GM12878 (cell line): Measurements from ENCODE around the gene ZNF616. TPM values are rescaled to one million over a fixed set of nuclear protein-coding genes. Genes with fewer than 3 reads are reported as not detected.

Experiments
- ATAC-seq: fragments of 200-7000 bp; cut with Tn5 transposase; 3 replicates; pipeline ENCODE4 v1.9.1; 2020; ENCODE audit warnings: mild to moderate bottlenecking, moderate library complexity
- BruUV-seq: library from RNA; stranded (reverse); fragments of 400-500 nt; replicated peaks from 2 replicates; lab custom pipeline; 2021; lab: Mats Ljungman, UMichigan
- CTCF ChIA-PET: fragments of 300-600 bp; sonication (Branson Sonifier 250); formaldehyde crosslinking; extraction: SDS; loops from one replicate; lab custom pipeline; 2021; ENCODE audit warnings: inconsistent platforms; lab: Yijun Ruan, JAX
- POLR2A ChIA-PET: fragments of 350-600 bp; formaldehyde crosslinking; extraction: SDS; loops from one replicate; lab custom pipeline; 2021; ENCODE audit warnings: inconsistent platforms; lab: Charles Lee
- RAD21 ChIA-PET: fragments of 300-600 bp; sonication (Branson Sonifier 250); formaldehyde crosslinking; loops from one replicate; lab custom pipeline; 2023; ENCODE audit warnings: antibody characterized with exemption; ENCODE audit not compliant: unreplicated experiment; lab: Charles Lee
- SMC1A ChIA-PET: fragments of 300-600 bp; sonication (Branson Sonifier 250); formaldehyde crosslinking; loops from one replicate; lab custom pipeline; 2023; ENCODE audit not compliant: unreplicated experiment, uncharacterized antibody; lab: Charles Lee
- DNase-seq: peaks from one replicate; pipeline ENCODE4 v3.0.0-alpha.2; 2011; ENCODE audit warnings: low read depth, low spot score
- FAIRE-seq: peaks from 3 replicates; lab custom pipeline; 2011; peaks lifted over from hg19 to GRCh38; lab: Jason Lieb, UNC
- H2AFZ ChIP-seq: 2 replicates; pipeline ENCODE4 v1.6.0; 2011; ENCODE audit warnings: low read depth, low read length, control low read depth; ENCODE audit not compliant: control insufficient read depth
- H3K27ac ChIP-seq: 2 replicates; pipeline ENCODE4 v1.5.1; 2011; ENCODE audit warnings: control low read depth; ENCODE audit not compliant: control insufficient read depth, insufficient read depth
- H3K27me3 ChIP-seq, 2 experiments: replicated peaks in 1 of 2; 2 replicates each; pipeline versions ENCODE4 v1.6.0 to v1.6.1; 2011; ENCODE audit warnings: low read length in 1 of 2; ENCODE audit not compliant: control insufficient read depth in 2 of 2, insufficient read depth in 2 of 2
- H3K36me3 ChIP-seq, 2 experiments: 2 replicates each; pipeline ENCODE4 v1.5.1; 2011; ENCODE audit warnings: low read length in 1 of 2; ENCODE audit not compliant: control insufficient read depth in 2 of 2, insufficient read depth in 2 of 2
- H3K4me1 ChIP-seq: 2 replicates; pipeline ENCODE4 v1.6.1; 2011; ENCODE audit warnings: mild to moderate bottlenecking, low read length, moderate library complexity, mixed read lengths; ENCODE audit not compliant: control insufficient read depth, insufficient read depth
- H3K4me2 ChIP-seq: 2 replicates; pipeline ENCODE4 v1.6.0; 2011; ENCODE audit warnings: control low read depth; ENCODE audit not compliant: control insufficient read depth, insufficient read depth
- H3K4me3 ChIP-seq: fragments of 200-600 bp; sonication (generic); 2 replicates; pipeline ENCODE4 v1.5.1; 2016
- H3K79me2 ChIP-seq: 2 replicates; pipeline ENCODE4 v1.6.0; 2011; ENCODE audit warnings: low read length; ENCODE audit not compliant: control insufficient read depth, insufficient read depth
- H3K9ac ChIP-seq: 2 replicates; pipeline ENCODE4 v1.8.0; 2011; ENCODE audit warnings: low read length, control low read depth, mixed read lengths; ENCODE audit not compliant: control insufficient read depth, insufficient read depth
- H3K9me3 ChIP-seq: replicated peaks from 3 replicates; pipeline ENCODE4 v1.5.1; 2011; ENCODE audit warnings: mild to moderate bottlenecking, low read length; ENCODE audit not compliant: control insufficient read depth, insufficient read depth
- H4K20me1 ChIP-seq: 2 replicates; pipeline ENCODE4 v1.6.0; 2011; ENCODE audit not compliant: control insufficient read depth, insufficient read depth
- ATF7 ChIP-seq: fragments of 450-650 bp; IDR thresholded peaks from 2 replicates; pipeline ENCODE4 v1.6.1; 2016; ENCODE audit warnings: low read depth, mild to moderate bottlenecking
- CREM ChIP-seq: IDR thresholded peaks from 2 replicates; pipeline ENCODE4 v1.6.1; 2014; ENCODE audit warnings: antibody characterized with exemption, low read depth
- MYC ChIP-seq: IDR thresholded peaks from 2 replicates; pipeline ENCODE4 v1.6.1; 2011; ENCODE audit warnings: mild to moderate bottlenecking, low read length, moderate library complexity, inconsistent platforms; ENCODE audit not compliant: insufficient read depth, insufficient replicate concordance, insufficient read length, severe bottlenecking
- RUNX3 ChIP-seq: IDR thresholded peaks from 2 replicates; pipeline ENCODE4 v1.6.1; 2012; ENCODE audit warnings: low read length, inconsistent platforms
- SMARCA5 ChIP-seq: fragments of 450-650 bp; IDR thresholded peaks from 2 replicates; pipeline ENCODE4 v1.6.1; 2017; ENCODE audit warnings: mild to moderate bottlenecking
- STAT1 ChIP-seq: fragments of 450-650 bp; conservative IDR thresholded peaks from 2 replicates; pipeline ENCODE4 v1.6.1; 2014; ENCODE audit warnings: antibody characterized with exemption, mild to moderate bottlenecking
- STAT3 ChIP-seq: IDR thresholded peaks from 2 replicates; pipeline ENCODE4 v1.6.1; 2011; ENCODE audit warnings: low read depth, low read length, improper control_type of control experiment
- WGBS: methylation state at CpG from one replicate; pipeline ENCODE4 v1.1.6; 2016; ENCODE audit warnings: low lambda C conversion rate; ENCODE audit not compliant: insufficient replicate concordance, insufficient coverage; ENCODE audit errors: missing lambda C conversion rate; 5-methylcytosine and 5-hydroxymethylcytosine counted together
- in situ Hi-C: fragments of 300-500 bp; cut with MboI; formaldehyde crosslinking; loops from 9 replicates; pipeline ENCODE4 v1.14.3; 2018; ENCODE audit warnings: mixed read lengths
- intact Hi-C: fragments of 100-400 bp; cut with micrococcal nuclease; formaldehyde crosslinking; loops from one replicate; pipeline ENCODE4 v1.14.2; 2022; ENCODE audit not compliant: unreplicated experiment
- polyA plus RNA-seq, 11 experiments: library from polyadenylated mRNA; depleted of rRNA in 4 of 11; unstranded in 6 of 11; stranded (reverse) in 5 of 11; fragments of >200 nt; fragmentation: Nextera tagmentation in 4 of 11; fragmentation: Illumina TruSeq in 1 of 11; extraction: Ambion mirVana in 4 of 11; extraction: Trizol in 1 of 11; gene quantifications; 1 replicate in 1 of 11; 2 replicates in 10 of 11; pipeline versions ENCODE4 v1.2.1 to v1.2.3, GENCODE V29; 2011 to 2016; ENCODE audit warnings: inconsistent platforms in 2 of 11, missing spikeins in 2 of 11, low read depth in 1 of 11
- total RNA-seq, 4 experiments: library from RNA; depleted of rRNA in 3 of 4; stranded (reverse); fragments of >200 nt in 3 of 4; fragmentation: Illumina TruSeq in 1 of 4; extraction: Trizol in 1 of 4; gene quantifications; 2 replicates each; pipeline versions ENCODE4 v1.2.1 to v1.2.3, GENCODE V29; 2013 to 2021
- TF ChIP-seq, protein P1 (sequence below): IDR thresholded peaks from 2 replicates; pipeline ENCODE4 v1.6.1; 2012; ENCODE audit warnings: low read depth, low read length, improper control_type of control experiment
- TF ChIP-seq, protein P2 (sequence below): IDR thresholded peaks from 2 replicates; pipeline ENCODE4 v1.6.1; 2012; ENCODE audit warnings: improper control_type of control experiment, low read depth, low read length; ENCODE audit not compliant: insufficient replicate concordance
- TF ChIP-seq, protein P3 (sequence below): IDR thresholded peaks from 2 replicates; pipeline ENCODE4 v1.6.1; 2012; ENCODE audit warnings: low read length, inconsistent platforms

Gene ZNF616
- total and polyA plus RNA-seq, 10 of the 15 experiments (the other 5 are each of a cell fraction or from before 2014, with no cell fraction given): 1.1 to 5.9 (median 3.8) TPM

DNA sequence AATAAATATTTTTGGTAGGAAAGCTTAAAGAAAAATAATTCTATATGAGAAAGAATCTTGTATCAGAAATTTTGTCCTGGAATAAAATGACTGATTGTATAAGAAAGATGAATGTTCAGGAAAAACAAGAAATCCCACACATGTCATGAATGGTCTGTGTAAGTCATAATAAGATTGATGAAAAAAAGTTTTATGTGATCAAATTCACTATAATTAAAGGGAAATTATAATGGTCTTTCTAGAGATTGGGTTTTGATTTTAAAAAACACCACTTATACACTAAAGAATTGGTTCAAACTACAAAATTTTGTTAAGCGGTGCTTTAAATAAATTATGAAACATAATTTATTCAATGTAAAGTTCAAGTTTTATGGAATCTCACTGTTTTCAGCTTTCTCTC is 37.0 kb downstream of the ZNF616 start:
- POLR2A ChIA-PET: no interaction called here
- no peak overlapping the region for H3K27ac ChIP-seq
- no peak overlapping the region for H3K4me2 ChIP-seq
- intact Hi-C loops (no loop called here), in situ Hi-C loops (no loop called here)
- BruUV-seq: no TSS peak
- H3K4me3 ChIP-seq: no peak overlapping the region
- no peak for FAIRE-seq
- no peak overlapping the region for H3K9ac ChIP-seq
- DNase-seq: no peak
- CTCF ChIA-PET: no interaction called here
- H4K20me1 ChIP-seq: no peaks in the 10 kb centered on the region
- RAD21 ChIA-PET: no interaction called here
- H3K9me3 ChIP-seq: peaks cover 5% of the 10 kb centered on the region; the same call in 2 of the 3 replicates
- H3K4me1 ChIP-seq: no peaks in the 10 kb centered on the region
- no peak for ATAC-seq
- TF ChIP-seq MYC: no peak
- H3K79me2 ChIP-seq: no peaks in the 10 kb centered on the region
- SMC1A ChIA-PET: no interaction called here
- no peak overlapping the region for H2AFZ ChIP-seq
- H3K27me3 ChIP-seq: no peaks in the 10 kb centered on the region
- no peaks in the 10 kb centered on the region for H3K36me3 ChIP-seq
- 52% methylated on average over 1 of the region's 1 CpG for WGBS

DNA sequence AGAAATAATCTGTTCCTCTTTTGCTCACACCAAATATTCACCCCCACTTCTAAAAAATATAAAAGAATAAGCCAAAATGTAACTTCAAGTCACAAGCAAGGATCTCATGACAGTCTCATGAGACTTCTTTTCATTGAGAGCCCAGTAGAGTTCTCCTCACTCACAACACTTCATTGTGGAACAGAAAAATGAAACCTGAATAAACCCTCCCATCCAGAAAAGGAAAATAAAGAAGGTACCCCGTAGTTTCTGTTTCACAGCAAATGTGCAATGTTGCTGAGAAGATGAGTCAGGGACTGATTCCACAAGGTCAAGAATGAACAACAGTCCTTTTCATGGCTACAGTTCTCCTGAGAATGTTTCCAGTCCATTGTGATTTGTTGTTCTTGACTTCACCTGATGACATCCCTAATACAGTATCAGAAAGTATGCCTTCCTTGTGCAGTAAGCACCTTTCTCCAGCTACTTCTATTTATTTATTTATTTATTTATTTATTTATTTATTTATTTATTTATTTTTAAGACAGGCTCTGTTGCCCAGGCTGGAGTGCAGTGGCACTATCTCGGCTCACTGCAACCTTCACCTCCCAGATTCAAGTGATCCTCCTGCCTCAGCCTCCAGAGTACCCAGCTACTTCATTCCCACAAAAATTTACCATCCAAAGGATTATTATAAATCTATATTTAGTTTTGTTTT is 37.7 kb downstream of the ZNF616 start:
- POLR2A ChIA-PET: no interaction called here
- Histone ChIP-seq H2AFZ (no peak overlapping the region), H3K36me3 (no peaks in the 10 kb centered on the region), H4K20me1 (no peaks in the 10 kb centered on the region), H3K4me2 (no peak overlapping the region), H3K9ac (no peak overlapping the region), H3K9me3 (peaks cover 5% of the 10 kb centered on the region; the same call in 2 of the 3 replicates), H3K27ac (no peak overlapping the region), H3K27me3 (no peaks in the 10 kb centered on the region), H3K79me2 (no peaks in the 10 kb centered on the region), H3K4me3 (no peak overlapping the region), H3K4me1 (no peaks in the 10 kb centered on the region)
- DNase-seq: no peak
- BruUV-seq: no TSS peak
- CTCF ChIA-PET: no interaction called here
- SMC1A ChIA-PET: no interaction called here
- no peak for ATAC-seq
- FAIRE-seq: no peak
- in situ Hi-C loops (no loop called here), intact Hi-C loops (no loop called here)
- WGBS: 28% methylated on average over 2 of the region's 2 CpGs
- RAD21 ChIA-PET: no interaction called here
- TF ChIP-seq, protein P1, sequence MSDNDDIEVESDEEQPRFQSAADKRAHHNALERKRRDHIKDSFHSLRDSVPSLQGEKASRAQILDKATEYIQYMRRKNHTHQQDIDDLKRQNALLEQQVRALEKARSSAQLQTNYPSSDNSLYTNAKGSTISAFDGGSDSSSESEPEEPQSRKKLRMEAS: no peak
- no peak for TF ChIP-seq STAT1
- TF ChIP-seq, protein P2, sequence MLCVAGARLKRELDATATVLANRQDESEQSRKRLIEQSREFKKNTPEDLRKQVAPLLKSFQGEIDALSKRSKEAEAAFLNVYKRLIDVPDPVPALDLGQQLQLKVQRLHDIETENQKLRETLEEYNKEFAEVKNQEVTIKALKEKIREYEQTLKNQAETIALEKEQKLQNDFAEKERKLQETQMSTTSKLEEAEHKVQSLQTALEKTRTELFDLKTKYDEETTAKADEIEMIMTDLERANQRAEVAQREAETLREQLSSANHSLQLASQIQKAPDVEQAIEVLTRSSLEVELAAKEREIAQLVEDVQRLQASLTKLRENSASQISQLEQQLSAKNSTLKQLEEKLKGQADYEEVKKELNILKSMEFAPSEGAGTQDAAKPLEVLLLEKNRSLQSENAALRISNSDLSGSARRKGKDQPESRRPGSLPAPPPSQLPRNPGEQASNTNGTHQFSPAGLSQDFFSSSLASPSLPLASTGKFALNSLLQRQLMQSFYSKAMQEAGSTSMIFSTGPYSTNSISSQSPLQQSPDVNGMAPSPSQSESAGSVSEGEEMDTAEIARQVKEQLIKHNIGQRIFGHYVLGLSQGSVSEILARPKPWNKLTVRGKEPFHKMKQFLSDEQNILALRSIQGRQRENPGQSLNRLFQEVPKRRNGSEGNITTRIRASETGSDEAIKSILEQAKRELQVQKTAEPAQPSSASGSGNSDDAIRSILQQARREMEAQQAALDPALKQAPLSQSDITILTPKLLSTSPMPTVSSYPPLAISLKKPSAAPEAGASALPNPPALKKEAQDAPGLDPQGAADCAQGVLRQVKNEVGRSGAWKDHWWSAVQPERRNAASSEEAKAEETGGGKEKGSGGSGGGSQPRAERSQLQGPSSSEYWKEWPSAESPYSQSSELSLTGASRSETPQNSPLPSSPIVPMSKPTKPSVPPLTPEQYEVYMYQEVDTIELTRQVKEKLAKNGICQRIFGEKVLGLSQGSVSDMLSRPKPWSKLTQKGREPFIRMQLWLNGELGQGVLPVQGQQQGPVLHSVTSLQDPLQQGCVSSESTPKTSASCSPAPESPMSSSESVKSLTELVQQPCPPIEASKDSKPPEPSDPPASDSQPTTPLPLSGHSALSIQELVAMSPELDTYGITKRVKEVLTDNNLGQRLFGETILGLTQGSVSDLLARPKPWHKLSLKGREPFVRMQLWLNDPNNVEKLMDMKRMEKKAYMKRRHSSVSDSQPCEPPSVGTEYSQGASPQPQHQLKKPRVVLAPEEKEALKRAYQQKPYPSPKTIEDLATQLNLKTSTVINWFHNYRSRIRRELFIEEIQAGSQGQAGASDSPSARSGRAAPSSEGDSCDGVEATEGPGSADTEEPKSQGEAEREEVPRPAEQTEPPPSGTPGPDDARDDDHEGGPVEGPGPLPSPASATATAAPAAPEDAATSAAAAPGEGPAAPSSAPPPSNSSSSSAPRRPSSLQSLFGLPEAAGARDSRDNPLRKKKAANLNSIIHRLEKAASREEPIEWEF: no peak
- TF ChIP-seq ATF7: no peak
- TF ChIP-seq STAT3: no peak
- no peak for TF ChIP-seq CREM
- no peak for TF ChIP-seq SMARCA5
- no peak for TF ChIP-seq RUNX3
- TF ChIP-seq, protein P3, sequence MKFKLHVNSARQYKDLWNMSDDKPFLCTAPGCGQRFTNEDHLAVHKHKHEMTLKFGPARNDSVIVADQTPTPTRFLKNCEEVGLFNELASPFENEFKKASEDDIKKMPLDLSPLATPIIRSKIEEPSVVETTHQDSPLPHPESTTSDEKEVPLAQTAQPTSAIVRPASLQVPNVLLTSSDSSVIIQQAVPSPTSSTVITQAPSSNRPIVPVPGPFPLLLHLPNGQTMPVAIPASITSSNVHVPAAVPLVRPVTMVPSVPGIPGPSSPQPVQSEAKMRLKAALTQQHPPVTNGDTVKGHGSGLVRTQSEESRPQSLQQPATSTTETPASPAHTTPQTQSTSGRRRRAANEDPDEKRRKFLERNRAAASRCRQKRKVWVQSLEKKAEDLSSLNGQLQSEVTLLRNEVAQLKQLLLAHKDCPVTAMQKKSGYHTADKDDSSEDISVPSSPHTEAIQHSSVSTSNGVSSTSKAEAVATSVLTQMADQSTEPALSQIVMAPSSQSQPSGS: no peak
